Measurements from ENCODE around the gene CARF.

CARF gene

DNA sequence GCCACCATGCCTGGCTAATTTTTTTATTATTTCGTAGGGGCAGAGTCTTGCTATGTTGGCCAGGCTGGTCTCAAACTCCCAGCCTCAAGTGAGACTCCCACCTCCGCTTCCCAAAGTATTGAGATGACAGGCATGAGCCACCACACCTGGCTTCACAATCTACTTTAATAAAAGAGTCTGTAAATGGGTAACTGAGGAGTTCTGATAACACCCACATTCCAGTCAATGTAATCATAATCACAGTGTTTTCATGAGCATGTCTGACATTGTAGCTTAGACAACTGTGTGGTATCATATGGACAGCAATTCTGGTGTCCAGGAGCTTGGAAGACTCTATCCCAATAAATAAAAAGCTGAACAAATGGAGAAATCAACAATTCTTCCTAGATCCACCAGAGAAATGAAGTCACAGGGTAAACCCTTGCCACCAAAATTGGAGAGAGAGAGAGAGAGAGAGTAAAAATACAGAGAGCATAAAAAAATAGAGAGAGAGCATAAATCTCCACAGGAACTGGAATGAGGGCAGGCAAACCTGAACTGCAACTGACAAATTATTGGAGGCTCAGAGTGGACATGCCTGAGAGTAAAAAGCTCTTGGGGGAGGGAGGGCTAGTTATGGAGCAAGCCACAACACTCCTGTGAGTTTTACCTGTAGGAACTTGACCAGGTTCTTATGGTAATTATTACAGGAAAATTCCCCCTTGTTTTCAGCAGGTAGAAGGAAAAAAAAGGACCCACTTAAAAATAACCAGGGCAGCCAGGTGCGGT, 90.2 kb downstream of the CARF start:
- no peak for DNase-seq (ENCODE audit: low read depth)
- no peak for TF ChIP-seq CTCF (IDR thresholded peaks at IDR 0.05; ENCODE audit: insufficient read depth, low read depth, low read length, missing control alignments)
- H3K4me3 ChIP-seq (ENCODE audit: low read depth, low read length): no peak overlapping the region

- no peak for DNase-seq (ENCODE audit: low read depth)
- no peak overlapping the region for H3K4me3 ChIP-seq (ENCODE audit: low read depth, low read length)
- no peak for TF ChIP-seq CTCF (IDR thresholded peaks at IDR 0.05; ENCODE audit: insufficient read depth, low read depth, low read length, missing control alignments)
Observed at GRCh38 chr2:203003716-203004115, 91.6 kb downstream of the CARF start.

- peak; percentile 99 for DNase-seq (ENCODE audit: low read depth)
- peak within 1 kb of the TSS; percentile 90 for H3K4me3 ChIP-seq (ENCODE audit: low read depth, low read length)
- TF ChIP-seq CTCF (IDR thresholded peaks at IDR 0.05; ENCODE audit: insufficient read depth, low read depth, low read length, missing control alignments): no peak
Observed at GRCh38 chr2:203014456-203015199, 102.6 kb downstream of the CARF start, which contains the start of gene NBEAL1. NBEAL1 (plus strand) TSS chr2:203014875; CDS start chr2:203016385, 1,510 bp downstream.

- no peak for DNase-seq (ENCODE audit: low read depth)
- H3K4me3 ChIP-seq (ENCODE audit: low read depth, low read length): peak overlapping the region; percentile 19; the same call in 1 of the 2 replicates
- no peak for TF ChIP-seq CTCF (IDR thresholded peaks at IDR 0.05; ENCODE audit: insufficient read depth, low read depth, low read length, missing control alignments)
Observed at GRCh38 chr2:203016716-203017115, 104.6 kb downstream of the CARF start.

GRCh38 chr2:203018181-203018580, 106.1 kb downstream of the CARF start:
- no peak for TF ChIP-seq CTCF (IDR thresholded peaks at IDR 0.05; ENCODE audit: insufficient read depth, low read depth, low read length, missing control alignments)
- peak; percentile 54 for DNase-seq (ENCODE audit: low read depth)
- H3K4me3 ChIP-seq (ENCODE audit: low read depth, low read length): peak overlapping the region; percentile 41

DNA sequence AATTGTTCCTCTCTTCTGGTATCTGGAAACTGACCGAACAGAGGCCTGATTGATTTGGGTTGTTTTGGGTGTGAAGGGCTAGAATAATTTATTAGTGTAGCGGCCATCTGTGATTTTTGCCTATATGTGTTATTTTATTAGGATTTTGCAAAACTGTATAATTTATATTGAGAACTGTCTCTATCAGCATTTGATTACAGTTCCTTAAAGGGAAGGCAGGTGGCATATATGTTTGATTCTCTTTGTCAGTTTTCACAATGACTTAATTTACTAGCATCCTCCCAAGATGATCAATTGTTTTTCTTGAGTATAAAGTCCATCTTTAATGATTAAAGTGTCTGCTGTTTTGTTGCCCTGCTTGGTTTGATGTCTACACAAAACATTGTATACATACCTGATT, 107.1 kb downstream of the CARF start:
- no peak for TF ChIP-seq CTCF (IDR thresholded peaks at IDR 0.05; ENCODE audit: insufficient read depth, low read depth, low read length, missing control alignments)
- H3K4me3 ChIP-seq (ENCODE audit: low read depth, low read length): no peak overlapping the region
- no peak for DNase-seq (ENCODE audit: low read depth)
